GM21786 (cell line): Measurements from ENCODE around the gene FRG2.
"Not testable (repeated sequence)": the region's sequence is repeated elsewhere in the genome, so short reads cannot be mapped to it uniquely, and the experiment has no call there.

ENCODE experiments used
- ATAC-seq: cut with Tn5 transposase; IDR thresholded peaks from one replicate; pipeline ENCODE4 v1.9.1; 2021; ENCODE audit not compliant: unreplicated experiment

The FRG2 gene

GRCh38 chr4:190016369-190017289, 10.4 kb downstream of the FRG2 start:
- no peak for ATAC-seq

- no peak for ATAC-seq
Measured at GRCh38 chr4:190015538-190016368, 11.3 kb downstream of the FRG2 start.

GRCh38 chr4:190014771-190015537, 12.1 kb downstream of the FRG2 start:
- peak; percentile 66 for ATAC-seq

- ATAC-seq: not testable (repeated sequence)
Measured at GRCh38 chr4:189989941-189990340, 37.1 kb downstream of the FRG2 start.

- peak; percentile 91 for ATAC-seq
Measured at GRCh38 chr4:189988877-189989431, 38.1 kb downstream of the FRG2 start.

GRCh38 chr4:189985651-189986243, 41.3 kb downstream of the FRG2 start:
- ATAC-seq: not testable (repeated sequence)

GRCh38 chr4:189984661-189985060, 42.4 kb downstream of the FRG2 start:
- not testable (repeated sequence) for ATAC-seq

GRCh38 chr4:189983916-189984526, 43.0 kb downstream of the FRG2 start:
- not testable (repeated sequence) for ATAC-seq

- ATAC-seq: no peak
Measured at GRCh38 chr4:189981970-189982369, 45.1 kb downstream of the FRG2 start.

- not testable (repeated sequence) for ATAC-seq
Measured at GRCh38 chr4:189980292-189980691, 46.8 kb downstream of the FRG2 start.

- ATAC-seq: no peak
Measured at GRCh38 chr4:189979196-189980047, 47.6 kb downstream of the FRG2 start.
